NCI-H345 treated with DMSO at 0.1 percent for 48 hours (cell line): ENCODE measurements around the gene PDE5A.
"Not testable (repeated sequence)": the region's sequence is repeated elsewhere in the genome, so short reads cannot be mapped to it uniquely, and the experiment has no call there.

Source experiments
- DNase-seq: peaks from one replicate; lab custom pipeline; 2025; ENCODE audit not compliant: unreplicated experiment; lab: John Stamatoyannopoulos, UW

Gene PDE5A

GRCh38 chr4:119646347-119647071, 17.9 kb upstream of the PDE5A start:
- DNase-seq: no peak

- no peak for DNase-seq
Measured at GRCh38 chr4:119643306-119644042, 14.9 kb upstream of the PDE5A start.

- no peak for DNase-seq
Measured at GRCh38 chr4:119641765-119642164, 13.2 kb upstream of the PDE5A start.

- no peak for DNase-seq
Measured at GRCh38 chr4:119638359-119638758, 9.8 kb upstream of the PDE5A start.

GRCh38 chr4:119636851-119637250, 8.2 kb upstream of the PDE5A start:
- DNase-seq: not testable (repeated sequence)

GRCh38 chr4:119632216-119632615, 3.6 kb upstream of the PDE5A start:
- DNase-seq: no peak

- DNase-seq: no peak
Measured at GRCh38 chr4:119629142-119629471, 503 bp upstream of the PDE5A start.

GRCh38 chr4:119627267-119628255, 1.0 kb downstream of the PDE5A start:
- DNase-seq: peak; percentile 28

GRCh38 chr4:119626943-119627266, 1.7 kb downstream of the PDE5A start:
- no peak for DNase-seq

- DNase-seq: no peak
Measured at GRCh38 chr4:119626420-119626819, 2.2 kb downstream of the PDE5A start.

GRCh38 chr4:119625761-119626160, 2.8 kb downstream of the PDE5A start:
- DNase-seq: no peak

- DNase-seq: no peak
Measured at GRCh38 chr4:119624356-119624755, 4.2 kb downstream of the PDE5A start.

- no peak for DNase-seq
Measured at GRCh38 chr4:119623025-119623424, 5.6 kb downstream of the PDE5A start.

- no peak for DNase-seq
Measured at GRCh38 chr4:119615068-119615719, 13.4 kb downstream of the PDE5A start.

GRCh38 chr4:119604266-119604665, 24.3 kb downstream of the PDE5A start:
- DNase-seq: no peak

GRCh38 chr4:119602366-119602765, 26.2 kb downstream of the PDE5A start:
- DNase-seq: no peak

GRCh38 chr4:119598521-119598920, 30.1 kb downstream of the PDE5A start:
- no peak for DNase-seq

- DNase-seq: no peak
Measured at GRCh38 chr4:119597377-119597776, 31.2 kb downstream of the PDE5A start.

- DNase-seq: no peak
Measured at GRCh38 chr4:119593698-119594097, 34.9 kb downstream of the PDE5A start.

- DNase-seq: no peak
Measured at GRCh38 chr4:119592830-119593229, 35.8 kb downstream of the PDE5A start.

GRCh38 chr4:119589165-119589564, 39.4 kb downstream of the PDE5A start:
- no peak for DNase-seq
